Ishikawa (cell line): ENCODE measurements around the gene DHX40.

ENCODE experiments used
- CEBPB ChIP-seq: IDR thresholded peaks from 2 replicates; pipeline ENCODE4 v1.6.1; 2012
- CREB1 ChIP-seq: IDR thresholded peaks from 2 replicates; pipeline ENCODE4 v1.6.1; 2012; ENCODE audit warnings: low read depth
- EGR1 ChIP-seq: IDR thresholded peaks from 2 replicates; pipeline ENCODE4 v1.6.1; 2012
- EP300 ChIP-seq: IDR thresholded peaks from 2 replicates; pipeline ENCODE4 v1.6.1; 2012; ENCODE audit warnings: borderline replicate concordance
- FOXM1 ChIP-seq: IDR thresholded peaks from 2 replicates; pipeline ENCODE4 v1.6.1; 2012; ENCODE audit warnings: low read depth, borderline replicate concordance
- MAX ChIP-seq: IDR thresholded peaks from 2 replicates; pipeline ENCODE4 v1.6.1; 2012
- NFIC ChIP-seq: IDR thresholded peaks from 2 replicates; pipeline ENCODE4 v1.6.1; 2012
- RAD21 ChIP-seq: IDR thresholded peaks from 2 replicates; pipeline ENCODE4 v1.6.1; 2012; ENCODE audit warnings: low read depth
- REST ChIP-seq: IDR thresholded peaks from 2 replicates; pipeline ENCODE4 v1.6.1; 2012; ENCODE audit warnings: low read depth, mild to moderate bottlenecking
- TAF1 ChIP-seq: IDR thresholded peaks from 2 replicates; pipeline ENCODE4 v1.6.1; 2012; ENCODE audit warnings: low read depth, mild to moderate bottlenecking
- TCF12 ChIP-seq: IDR thresholded peaks from 2 replicates; pipeline ENCODE4 v1.6.1; 2012; ENCODE audit warnings: low read depth
- TEAD4 ChIP-seq: IDR thresholded peaks from 2 replicates; pipeline ENCODE4 v1.6.1; 2012
- USF1 ChIP-seq: IDR thresholded peaks from 2 replicates; pipeline ENCODE4 v1.6.1; 2012
- YY1 ChIP-seq: IDR thresholded peaks from 2 replicates; pipeline ENCODE4 v1.6.1; 2012; ENCODE audit warnings: low read depth
- ZBTB7A ChIP-seq: IDR thresholded peaks from 2 replicates; pipeline ENCODE4 v1.6.1; 2012; ENCODE audit warnings: low read depth

DHX40 gene

GRCh38 chr17:59607817-59608403, 42.5 kb downstream of the DHX40 start:
- TF ChIP-seq CEBPB (no peak), USF1 (no peak), RAD21 (peak; percentile 17; the same call in 1 of the 2 replicates)

GRCh38 chr17:59611503-59611902, 46.1 kb downstream of the DHX40 start:
- no peak for TF ChIP-seq TEAD4
- TF ChIP-seq FOXM1, result no peak
- TF ChIP-seq EGR1, result no peak
- TF ChIP-seq CEBPB, result no peak
- no peak for TF ChIP-seq EP300
- no peak for TF ChIP-seq TCF12
- TF ChIP-seq TAF1, result no peak
- no peak for TF ChIP-seq YY1
- no peak for TF ChIP-seq REST
- TF ChIP-seq NFIC, result no peak
- TF ChIP-seq MAX, result no peak
- no peak for TF ChIP-seq CREB1
- no peak for TF ChIP-seq USF1
- no peak for TF ChIP-seq RAD21

- no peak for TF ChIP-seq RAD21
- TF ChIP-seq ZBTB7A, result no peak
- TF ChIP-seq CREB1, result no peak
- TF ChIP-seq CEBPB, result no peak
- TF ChIP-seq USF1, result no peak
- no peak for TF ChIP-seq REST
- no peak for TF ChIP-seq EP300
- TF ChIP-seq NFIC, result no peak
- TF ChIP-seq TCF12, result no peak
- TF ChIP-seq FOXM1, result no peak
- TF ChIP-seq YY1, result no peak
Measured at GRCh38 chr17:59616253-59616920, 51.0 kb downstream of the DHX40 start.

GRCh38 chr17:59617156-59617732, 51.8 kb downstream of the DHX40 start:
- TF ChIP-seq NFIC (no peak), CREB1 (no peak), TCF12 (no peak), ZBTB7A (no peak), RAD21 (no peak)

GRCh38 chr17:59619035-59619297, 53.6 kb downstream of the DHX40 start:
- no peak for TF ChIP-seq REST
- no peak for TF ChIP-seq RAD21
- TF ChIP-seq TEAD4, result no peak
- TF ChIP-seq USF1, result no peak
- no peak for TF ChIP-seq NFIC
- no peak for TF ChIP-seq CEBPB
- TF ChIP-seq EP300, result no peak
- TF ChIP-seq FOXM1, result no peak
- TF ChIP-seq CREB1, result no peak
- TF ChIP-seq TAF1, result no peak
- TF ChIP-seq MAX, result no peak
